ENCODE results near the gene KSR1.

Gene KSR1

GRCh38 chr17:27550974-27551505 lies 94.8 kb downstream of the KSR1 start:
- no peak for DNase-seq (ENCODE audit: low read depth)

GRCh38 chr17:27551701-27552248 lies 95.5 kb downstream of the KSR1 start:
- DNase-seq (ENCODE audit: low read depth): no peak

DNA sequence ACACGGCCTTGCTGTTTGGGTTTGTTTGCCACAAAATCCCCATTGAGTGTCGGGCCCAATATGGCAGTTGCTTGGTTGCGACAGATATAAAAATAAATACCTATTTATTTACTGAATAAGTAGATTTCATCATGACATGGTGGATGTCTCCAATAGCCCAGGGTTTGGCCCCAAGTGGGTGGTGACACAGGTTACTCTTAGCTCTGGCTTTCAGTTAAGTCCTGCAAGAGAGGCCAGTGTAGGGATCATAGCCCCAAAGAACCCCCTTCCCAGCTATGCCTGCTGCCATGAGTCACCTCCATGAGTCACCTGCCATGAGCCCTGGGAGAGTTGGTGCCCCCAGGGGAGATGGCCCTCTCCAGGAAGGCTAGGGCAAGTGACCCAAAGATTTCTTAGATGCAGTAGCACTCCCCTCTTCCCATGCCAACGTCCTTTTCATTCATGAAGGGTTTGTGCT lies 96.1 kb downstream of the KSR1 start:
- DNase-seq (ENCODE audit: low read depth): no peak

DNA sequence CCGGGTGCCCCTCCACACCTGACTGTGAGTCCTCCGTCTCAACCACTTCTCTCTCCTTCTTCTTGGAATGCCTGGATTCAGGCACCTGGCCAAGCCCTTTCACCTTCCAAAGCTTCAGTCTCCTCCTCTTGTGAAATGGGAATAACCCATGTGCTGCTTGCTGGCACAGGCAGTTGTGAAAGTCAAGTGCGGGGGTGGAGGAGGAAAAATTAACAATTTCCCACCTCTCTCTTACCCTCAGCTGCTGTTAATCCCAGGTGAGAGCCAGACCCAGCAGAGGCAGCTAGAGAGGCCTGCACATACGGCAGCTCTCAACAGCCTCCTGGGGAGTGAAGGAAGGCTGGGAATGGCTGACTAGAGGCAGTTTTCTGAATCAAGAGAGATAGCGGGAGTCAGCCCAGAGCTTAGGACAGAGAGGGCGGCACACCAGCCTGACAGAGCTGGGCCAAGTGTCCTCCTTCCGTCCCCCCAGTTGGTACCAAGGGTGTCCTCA lies 96.8 kb downstream of the KSR1 start:
- DNase-seq (ENCODE audit: low read depth): no peak

GRCh38 chr17:27554152-27554551 lies 97.9 kb downstream of the KSR1 start:
- no peak for DNase-seq (ENCODE audit: low read depth)

DNA sequence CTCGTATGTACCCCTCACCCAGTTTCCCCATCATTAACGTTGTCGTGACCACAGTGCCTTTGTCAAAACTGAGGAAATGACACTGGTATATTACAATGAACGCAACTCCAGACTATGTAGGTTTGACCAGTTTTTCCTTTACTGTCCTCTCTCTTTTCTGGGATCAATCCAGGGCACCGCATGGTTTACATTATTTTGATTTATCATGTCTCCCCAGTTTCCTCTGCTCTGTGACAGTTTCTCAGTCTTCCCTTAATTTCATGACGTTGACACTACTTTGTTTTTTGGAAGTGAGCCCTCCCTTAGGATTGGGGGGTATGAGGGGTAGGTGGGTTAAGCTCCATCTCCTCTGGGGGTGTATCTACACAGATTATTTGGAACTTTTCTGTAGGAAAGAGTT lies 98.7 kb downstream of the KSR1 start:
- DNase-seq (ENCODE audit: low read depth): no peak

DNA sequence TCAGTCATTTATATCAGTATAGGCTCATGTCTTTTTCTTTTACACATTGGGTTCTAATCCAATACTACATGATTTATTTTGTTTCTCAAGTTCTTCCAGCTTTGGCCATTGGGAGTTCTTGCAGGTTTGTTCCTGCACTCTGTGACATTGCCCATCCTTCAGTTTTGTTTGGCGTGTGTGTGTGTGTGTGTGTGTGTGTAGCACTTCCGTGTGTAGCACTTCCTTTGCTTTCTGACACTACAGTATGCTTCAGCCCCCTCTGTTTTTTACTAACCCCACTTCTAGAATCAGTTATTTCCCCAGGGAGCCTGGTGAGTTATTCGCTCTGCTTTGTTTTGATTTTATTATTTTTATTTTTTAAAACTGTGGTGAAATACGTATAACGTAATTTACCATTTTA lies 99.1 kb downstream of the KSR1 start:
- DNase-seq (ENCODE audit: low read depth): no peak

DNA sequence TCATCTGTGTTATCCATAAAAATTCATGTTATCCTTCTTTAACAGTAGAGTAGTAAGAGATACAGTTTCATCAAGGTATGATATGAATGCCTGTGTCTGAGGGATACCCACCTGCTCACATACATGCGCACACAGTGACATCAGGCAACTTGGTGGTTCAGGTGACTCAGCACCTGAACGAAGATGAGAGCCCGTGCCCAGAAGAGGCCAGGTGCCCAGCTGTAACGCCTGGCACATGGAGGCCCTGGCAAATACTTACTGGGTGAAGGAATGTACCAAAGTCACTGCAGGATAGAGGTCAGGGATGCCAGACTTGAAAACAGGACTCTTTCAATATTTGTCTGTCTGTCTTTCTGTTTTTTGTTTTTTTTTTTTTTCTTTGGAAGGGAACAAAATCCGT lies 102.1 kb downstream of the KSR1 start:
- DNase-seq (ENCODE audit: low read depth): no peak

DNA sequence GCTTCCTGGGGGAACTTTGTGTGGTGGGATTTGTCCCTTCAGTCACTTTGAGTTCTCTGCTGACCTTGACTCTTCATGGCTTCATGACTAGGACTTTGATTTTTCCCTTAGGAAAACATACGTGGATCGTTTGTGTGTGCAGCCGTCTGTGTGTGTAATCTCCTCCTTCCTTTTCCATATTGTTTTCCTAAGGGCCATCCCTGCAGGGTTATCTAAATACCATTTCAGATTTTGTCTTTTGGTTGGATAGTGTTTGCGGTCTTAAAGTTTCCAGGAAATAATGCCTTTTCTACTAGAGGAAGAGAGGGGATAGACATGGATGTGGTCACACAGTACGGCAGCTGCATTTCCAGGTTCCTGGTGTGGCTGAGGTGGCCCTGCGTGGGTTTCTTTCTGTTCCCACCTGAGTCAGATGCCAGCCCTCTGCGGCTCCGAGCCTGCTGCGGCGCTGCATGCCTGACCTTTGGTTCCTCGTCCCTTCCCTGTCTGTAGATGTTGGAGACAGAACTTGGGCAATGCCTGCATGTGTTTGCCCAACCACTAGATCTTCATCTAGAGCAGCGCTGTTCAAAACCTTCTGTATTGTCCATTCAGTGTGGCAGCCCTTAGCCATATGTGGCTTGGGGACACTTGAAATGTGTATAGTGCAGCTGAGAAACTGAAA lies 102.7 kb downstream of the KSR1 start:
- DNase-seq (ENCODE audit: low read depth): no peak

GRCh38 chr17:27559506-27560481 lies 103.5 kb downstream of the KSR1 start:
- DNase-seq (ENCODE audit: low read depth): no peak

- DNase-seq (ENCODE audit: low read depth): no peak
Measured at GRCh38 chr17:27560668-27561067, 104.4 kb downstream of the KSR1 start.

- DNase-seq (ENCODE audit: low read depth): no peak
Measured at GRCh38 chr17:27562777-27563455, 106.7 kb downstream of the KSR1 start.

DNA sequence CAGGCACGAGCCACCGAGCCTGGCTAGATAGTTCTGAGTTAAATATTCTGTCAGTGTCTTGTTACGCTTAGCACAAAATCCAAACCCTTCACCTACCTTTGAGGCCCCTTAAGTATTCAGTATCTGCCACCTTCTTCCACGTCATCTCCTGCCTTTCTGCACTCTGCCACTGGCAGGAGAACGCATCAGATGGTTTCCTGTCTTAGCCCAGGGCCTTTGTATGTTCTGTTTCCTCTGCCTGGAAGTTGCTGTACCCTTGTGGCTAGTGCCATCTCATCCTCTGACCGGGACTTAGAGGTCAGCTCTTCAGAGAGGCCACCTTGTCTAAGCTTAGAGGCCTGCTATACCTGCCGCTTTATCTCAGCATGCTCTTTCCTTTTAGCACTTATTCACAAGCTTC lies 107.3 kb downstream of the KSR1 start:
- no peak for DNase-seq (ENCODE audit: low read depth)

DNA sequence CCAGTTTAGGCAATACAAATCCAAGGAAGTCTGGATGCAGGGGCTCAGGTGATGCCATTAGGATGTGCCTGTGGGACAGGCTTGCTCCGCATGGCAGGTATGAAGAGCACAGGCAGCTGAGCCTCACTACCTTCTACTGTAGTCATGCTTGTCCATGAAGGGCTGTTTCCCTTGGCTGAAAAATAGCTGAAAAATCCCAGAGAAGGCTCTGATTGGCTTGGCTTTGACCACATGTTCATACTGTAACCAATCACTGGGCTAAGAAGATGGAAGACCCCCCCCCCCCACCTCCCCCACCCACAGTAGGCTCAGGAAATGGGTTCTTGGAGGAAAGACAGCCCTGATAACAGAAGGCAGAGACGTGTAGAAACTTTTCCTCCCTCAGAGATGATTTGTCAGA lies 108.2 kb downstream of the KSR1 start:
- no peak for DNase-seq (ENCODE audit: low read depth)

DNA sequence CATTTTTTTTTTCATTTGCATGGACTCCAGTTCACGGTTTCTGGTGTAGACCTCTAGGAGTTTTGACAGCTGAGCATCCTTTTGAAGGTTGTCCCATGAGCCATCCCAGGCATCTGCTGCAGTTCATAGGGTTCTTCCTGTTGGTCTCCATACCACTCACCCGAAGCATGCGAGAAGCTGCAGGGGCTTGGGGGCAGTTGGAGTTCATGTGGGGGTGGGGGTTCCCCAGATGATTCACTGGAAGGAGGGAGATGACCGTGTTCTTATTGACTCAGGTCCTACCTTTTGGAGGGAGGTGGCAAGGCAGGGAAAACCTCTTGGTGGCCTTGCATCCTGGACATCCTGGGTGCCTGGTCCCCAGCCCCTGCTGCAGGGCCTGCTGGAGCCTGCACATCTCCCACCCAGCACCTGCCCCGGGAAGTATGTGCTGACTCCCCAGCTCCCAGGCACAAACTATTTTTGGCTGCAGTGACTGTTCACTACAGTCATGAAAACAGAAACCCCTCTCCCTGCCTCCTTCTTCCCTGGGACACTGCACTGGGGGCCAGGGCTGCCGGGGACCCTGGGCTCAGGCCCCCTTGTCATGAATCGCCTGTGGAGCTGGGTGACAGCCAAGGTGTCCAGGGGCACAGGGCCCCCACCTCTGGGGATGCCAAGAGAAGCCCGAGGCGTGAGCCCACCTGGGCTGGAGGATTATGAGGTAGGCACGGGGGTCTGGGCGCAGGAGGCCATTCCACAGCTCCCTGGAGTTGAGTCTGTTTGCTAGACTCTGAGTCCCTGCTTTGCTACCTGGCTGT lies 109.8 kb downstream of the KSR1 start:
- no peak for DNase-seq (ENCODE audit: low read depth)

DNA sequence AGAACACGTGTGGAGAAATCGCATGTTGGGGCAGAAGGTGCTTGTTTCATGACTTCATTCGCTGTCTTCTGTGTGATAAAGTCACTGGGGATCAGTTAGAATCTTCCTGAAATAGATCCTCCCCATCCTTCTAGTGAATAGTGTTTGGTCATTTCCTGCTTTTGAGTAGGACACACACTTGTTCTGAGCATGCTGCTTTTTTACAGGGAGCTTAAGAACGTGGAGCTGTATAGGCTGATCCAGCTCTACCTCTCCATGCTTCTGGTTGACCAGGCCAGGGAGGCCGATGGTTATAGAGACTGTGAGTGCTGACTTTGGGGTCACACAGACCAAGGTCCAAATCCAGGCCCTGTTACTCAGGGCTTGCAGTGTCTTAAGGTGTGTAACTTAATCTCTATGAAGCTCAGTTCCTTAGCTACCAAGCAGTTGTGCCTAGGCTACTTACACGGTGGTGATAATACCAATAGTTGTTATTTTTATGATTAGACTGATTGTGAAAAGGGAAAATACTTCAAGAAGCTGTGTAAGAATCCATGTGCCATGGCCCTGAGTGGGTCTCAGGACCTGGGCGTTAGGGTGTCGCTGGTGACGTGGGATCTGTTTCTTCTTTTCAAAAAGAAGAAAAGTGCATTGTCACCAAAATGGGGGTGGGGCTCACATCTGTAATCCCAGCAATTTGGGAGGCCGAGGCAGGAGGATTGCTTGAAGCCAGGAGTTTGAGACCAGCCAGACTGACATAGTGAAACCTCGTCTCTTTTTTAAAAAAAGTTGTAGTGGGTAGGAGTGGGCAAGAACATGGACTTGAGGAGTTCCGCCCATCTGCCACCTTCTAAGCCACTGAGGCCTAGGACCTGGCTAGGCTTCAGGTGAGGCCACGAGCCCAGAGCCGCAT lies 110.7 kb downstream of the KSR1 start:
- no peak for DNase-seq (ENCODE audit: low read depth)

- no peak for DNase-seq (ENCODE audit: low read depth)
Measured at GRCh38 chr17:27567563-27567859, 111.3 kb downstream of the KSR1 start.

DNA sequence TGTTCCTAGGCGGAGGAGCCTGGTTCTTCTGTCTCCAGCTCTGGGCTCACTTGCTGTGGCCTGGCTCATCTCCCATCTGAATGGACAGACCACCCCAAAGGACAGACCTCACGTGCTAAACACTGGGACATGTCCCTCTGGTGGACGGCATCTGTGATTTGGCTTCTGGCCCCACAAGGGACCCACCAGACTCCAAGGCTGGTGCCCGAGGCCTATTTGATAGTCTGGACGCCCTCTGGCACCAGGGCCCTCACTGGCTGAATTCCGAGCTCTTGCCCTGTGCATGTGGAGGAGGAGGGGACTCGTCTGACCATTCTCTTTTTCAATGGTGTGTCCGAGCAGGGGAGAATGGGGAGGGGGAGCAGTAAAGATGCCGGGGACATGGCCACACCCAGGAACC lies 112.0 kb downstream of the KSR1 start:
- no peak for DNase-seq (ENCODE audit: low read depth)

- DNase-seq (ENCODE audit: low read depth): no peak
Measured at GRCh38 chr17:27568811-27569210, 112.6 kb downstream of the KSR1 start.

DNA sequence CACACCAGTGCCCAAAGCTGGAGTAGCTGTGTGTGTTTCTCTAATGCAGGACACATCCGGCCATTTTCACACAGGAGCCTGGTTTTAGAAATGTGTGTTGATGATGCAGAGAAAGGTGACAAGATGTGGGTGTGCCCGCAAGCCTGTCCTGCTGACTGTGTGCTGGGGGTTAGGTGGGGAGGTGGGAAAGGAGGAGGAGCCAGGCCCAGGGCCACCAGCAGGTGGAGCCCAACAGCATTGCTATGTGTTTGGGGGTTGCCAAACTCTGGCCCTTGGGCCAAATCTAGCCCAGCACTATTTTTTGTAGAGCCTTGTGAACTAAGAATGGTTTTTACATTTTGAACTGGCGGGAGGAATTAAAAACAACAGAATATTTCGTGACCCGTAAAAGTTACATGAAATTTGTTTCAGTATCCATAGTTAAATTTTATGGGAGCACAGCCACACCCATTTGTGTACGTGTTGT lies 113.0 kb downstream of the KSR1 start:
- no peak for DNase-seq (ENCODE audit: low read depth)
